Activated CD4-positive, alpha-beta T cell treated with anti-CD3 and anti-CD28 coated beads, Interleukin-2, Interleukin-6, amounts not matched to agents 100 ng/mL and 50 ng/mL, durations not matched to agents 16 hours and 8 hours (primary cell): ENCODE data around the gene RAC3.

Experiments
- DNase-seq: peaks from one replicate; pipeline ENCODE4 v3.0.0-alpha.2; 2020

RAC3 gene

GRCh38 chr17:82031303-82031884 lies at the start of gene RAC3:
RAC3 (plus strand) TSS chr17:82031678; CDS start chr17:82031762, 84 bp downstream.
- no peak for DNase-seq

- no peak for DNase-seq
Observed at GRCh38 chr17:81983011-81983638, 48.4 kb upstream of the RAC3 start.

- DNase-seq = no peak
Observed at GRCh38 chr17:81983639-81984373, 47.7 kb upstream of the RAC3 start.

- no peak for DNase-seq
Observed at GRCh38 chr17:81984773-81985410, 46.6 kb upstream of the RAC3 start.

GRCh38 chr17:81986606-81987005 lies 44.9 kb upstream of the RAC3 start:
- no peak for DNase-seq

GRCh38 chr17:81987161-81987770 lies 44.2 kb upstream of the RAC3 start:
- no peak for DNase-seq

- no peak for DNase-seq
Observed at GRCh38 chr17:81990836-81991683, 40.4 kb upstream of the RAC3 start.

- DNase-seq = no peak
Observed at GRCh38 chr17:81991684-81992305, 39.7 kb upstream of the RAC3 start.

GRCh38 chr17:81992306-81993102 lies 39.0 kb upstream of the RAC3 start:
- no peak for DNase-seq

- DNase-seq = no peak
Observed at GRCh38 chr17:81993729-81994592, 37.5 kb upstream of the RAC3 start.

- DNase-seq = no peak
Observed at GRCh38 chr17:81994593-81995462, 36.6 kb upstream of the RAC3 start.

GRCh38 chr17:81995463-81996231 lies 35.8 kb upstream of the RAC3 start:
- no peak for DNase-seq

GRCh38 chr17:81996232-81996756 lies 35.2 kb upstream of the RAC3 start:
- no peak for DNase-seq

- DNase-seq = no peak
Observed at GRCh38 chr17:81996757-81997441, 34.6 kb upstream of the RAC3 start.

- DNase-seq = no peak
Observed at GRCh38 chr17:81998212-81998611, 33.3 kb upstream of the RAC3 start.

- no peak for DNase-seq
Observed at GRCh38 chr17:81998691-81999438, 32.6 kb upstream of the RAC3 start.
